ENCODE results near the gene CHST8.

DNA sequence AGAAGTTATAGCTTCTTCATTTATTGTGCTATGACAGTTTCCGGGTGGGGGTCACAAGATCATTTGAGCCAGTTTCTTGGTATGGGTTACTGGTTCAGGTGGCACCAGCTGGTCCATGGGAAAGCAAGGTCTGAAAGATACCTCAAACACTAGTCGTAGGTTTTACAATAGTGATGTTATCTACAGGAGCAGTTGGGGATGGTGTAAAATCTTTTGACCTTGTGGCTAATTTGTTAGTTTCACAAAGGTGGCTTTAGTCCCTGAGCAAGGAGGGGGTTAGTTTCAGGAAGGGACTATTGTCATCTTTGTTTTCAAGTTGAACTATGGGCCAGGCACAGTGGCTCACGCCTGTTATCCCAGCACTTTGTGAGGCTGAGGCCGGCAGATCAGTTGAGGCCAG is 24.6 kb downstream of the CHST8 start:
- no peak for TF ChIP-seq EP300 (IDR thresholded peaks at IDR 0.05; ENCODE audit: low read depth)
- TF ChIP-seq, protein P1, sequence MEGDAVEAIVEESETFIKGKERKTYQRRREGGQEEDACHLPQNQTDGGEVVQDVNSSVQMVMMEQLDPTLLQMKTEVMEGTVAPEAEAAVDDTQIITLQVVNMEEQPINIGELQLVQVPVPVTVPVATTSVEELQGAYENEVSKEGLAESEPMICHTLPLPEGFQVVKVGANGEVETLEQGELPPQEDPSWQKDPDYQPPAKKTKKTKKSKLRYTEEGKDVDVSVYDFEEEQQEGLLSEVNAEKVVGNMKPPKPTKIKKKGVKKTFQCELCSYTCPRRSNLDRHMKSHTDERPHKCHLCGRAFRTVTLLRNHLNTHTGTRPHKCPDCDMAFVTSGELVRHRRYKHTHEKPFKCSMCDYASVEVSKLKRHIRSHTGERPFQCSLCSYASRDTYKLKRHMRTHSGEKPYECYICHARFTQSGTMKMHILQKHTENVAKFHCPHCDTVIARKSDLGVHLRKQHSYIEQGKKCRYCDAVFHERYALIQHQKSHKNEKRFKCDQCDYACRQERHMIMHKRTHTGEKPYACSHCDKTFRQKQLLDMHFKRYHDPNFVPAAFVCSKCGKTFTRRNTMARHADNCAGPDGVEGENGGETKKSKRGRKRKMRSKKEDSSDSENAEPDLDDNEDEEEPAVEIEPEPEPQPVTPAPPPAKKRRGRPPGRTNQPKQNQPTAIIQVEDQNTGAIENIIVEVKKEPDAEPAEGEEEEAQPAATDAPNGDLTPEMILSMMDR (IDR thresholded peaks at IDR 0.05) = no peak
- TF ChIP-seq POLR2A (IDR thresholded peaks at IDR 0.05) = no peak
- no peak for TF ChIP-seq POLR2AphosphoS5 (IDR thresholded peaks at IDR 0.05)
